Colon (tissue), 2 donors: Measurements from ENCODE around the gene POLR2H.

Experiments used
- FAIRE-seq: peaks from 2 replicates; lab custom pipeline; 2012; peaks lifted over from hg19 to GRCh38; lab: Jason Lieb, UNC
- donor health status: control.
- donor health status: control.

The POLR2H gene

DNA sequence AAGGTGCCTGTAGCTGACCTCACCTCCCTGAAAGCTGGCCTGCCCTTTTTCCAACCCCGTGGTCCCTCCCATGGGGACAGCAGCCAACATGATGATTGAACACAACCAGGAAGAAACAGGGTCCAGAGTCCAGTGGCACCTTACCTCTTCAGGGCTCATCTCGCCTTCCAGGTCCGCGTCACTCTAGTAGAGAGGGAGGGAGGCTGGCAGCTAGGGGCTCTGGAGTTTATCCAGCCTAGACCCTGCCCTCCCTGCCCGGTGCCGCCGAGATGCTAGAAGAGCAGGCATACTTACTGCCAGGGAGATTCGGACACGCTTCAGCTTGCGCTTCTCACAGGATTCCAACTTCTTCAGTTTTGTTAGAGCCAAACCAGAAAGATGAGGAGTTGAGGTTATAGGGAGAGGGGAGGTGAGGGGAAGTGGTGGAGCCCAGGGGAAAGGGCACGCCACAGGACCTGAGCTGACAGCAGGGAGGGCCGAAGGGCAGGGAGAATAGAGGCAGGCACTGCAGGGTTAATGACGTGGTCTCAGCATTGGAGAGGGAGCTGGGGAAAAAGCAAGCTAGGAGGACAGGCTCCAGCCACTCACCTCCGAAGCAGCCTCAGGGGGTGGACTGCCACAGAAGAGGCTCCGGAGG lies 9.2 kb upstream of the POLR2H start:
- FAIRE-seq: no peak

DNA sequence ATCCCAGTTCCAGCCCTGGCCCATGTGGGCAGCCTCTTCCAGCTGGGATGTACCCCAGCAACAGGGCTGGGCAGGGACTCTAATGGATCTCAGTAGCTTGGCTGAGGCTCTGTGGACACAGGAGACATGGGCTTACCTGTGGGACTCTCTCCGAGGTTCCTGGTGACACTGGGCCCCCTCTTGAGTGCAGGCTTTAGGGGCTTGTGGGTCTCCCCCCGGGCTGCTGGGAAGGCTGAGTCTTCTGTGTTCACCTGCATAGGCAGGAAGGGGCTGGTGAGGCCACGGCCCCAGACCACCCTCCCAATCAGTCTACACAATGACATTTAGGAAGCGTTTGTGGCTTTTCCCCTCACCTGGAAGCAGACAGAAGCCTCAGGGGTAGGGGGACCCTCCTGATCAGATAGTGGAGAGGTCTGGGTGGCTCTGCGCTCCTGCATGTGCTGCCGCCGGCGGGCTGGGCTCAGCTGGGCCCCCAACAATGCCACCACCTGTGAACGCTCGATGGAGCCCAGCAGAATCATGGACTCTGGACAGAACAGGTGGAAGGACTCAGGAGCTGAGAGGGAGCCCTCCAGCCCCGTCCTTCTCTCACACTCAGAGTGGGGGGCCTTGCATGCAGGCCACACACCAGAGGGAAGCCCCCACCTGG lies 8.5 kb upstream of the POLR2H start:
- no peak for FAIRE-seq

DNA sequence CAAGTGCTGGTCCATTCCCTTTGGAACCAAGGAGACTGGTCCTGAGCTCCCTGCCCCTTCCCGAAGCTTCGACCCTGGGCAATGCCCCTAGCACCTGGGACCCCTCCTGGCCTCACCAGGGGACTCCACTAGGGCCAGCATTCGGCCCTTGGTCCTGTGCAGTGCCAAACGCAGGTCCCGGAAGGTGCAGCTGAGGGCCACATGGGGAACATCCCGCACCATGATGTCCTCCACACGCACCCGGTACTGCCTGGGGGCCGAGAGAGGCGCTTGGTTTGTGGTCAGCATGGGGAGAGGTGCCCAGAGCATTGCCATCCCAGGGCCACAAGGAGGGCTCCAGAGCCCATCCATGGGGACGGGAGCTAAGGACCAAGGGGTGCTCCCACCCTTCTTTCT lies 8.0 kb upstream of the POLR2H start:
- FAIRE-seq: no peak

DNA sequence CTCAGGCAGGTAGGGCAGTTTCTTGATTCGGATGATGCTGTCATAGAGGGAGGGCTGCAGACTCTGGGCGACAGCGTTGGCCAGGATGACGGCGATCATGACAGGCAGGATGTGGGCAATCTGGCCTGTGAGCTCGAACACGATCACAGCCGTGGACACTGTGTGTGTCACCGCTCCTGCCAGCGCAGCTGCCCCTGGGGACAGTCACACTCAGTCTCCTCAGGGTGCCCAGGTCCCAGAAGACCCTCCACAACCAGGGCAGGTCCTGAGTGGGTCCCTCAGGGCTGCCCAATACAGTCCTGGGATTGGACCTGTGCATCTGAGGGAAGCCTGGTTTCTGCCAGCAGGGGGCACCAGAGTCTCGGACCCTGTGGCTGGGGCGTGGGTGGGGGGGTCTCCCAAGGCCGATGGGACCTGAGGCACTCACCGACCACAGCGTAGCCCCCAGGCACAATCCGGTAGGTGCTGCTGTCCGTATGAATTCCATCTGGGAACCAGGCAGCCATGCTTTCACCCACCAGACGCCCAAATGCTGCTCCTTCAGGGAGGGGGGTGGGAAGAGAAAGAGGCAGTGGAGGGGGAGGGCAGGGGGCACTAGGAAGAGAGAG lies 7.3 kb upstream of the POLR2H start:
- FAIRE-seq: no peak

DNA sequence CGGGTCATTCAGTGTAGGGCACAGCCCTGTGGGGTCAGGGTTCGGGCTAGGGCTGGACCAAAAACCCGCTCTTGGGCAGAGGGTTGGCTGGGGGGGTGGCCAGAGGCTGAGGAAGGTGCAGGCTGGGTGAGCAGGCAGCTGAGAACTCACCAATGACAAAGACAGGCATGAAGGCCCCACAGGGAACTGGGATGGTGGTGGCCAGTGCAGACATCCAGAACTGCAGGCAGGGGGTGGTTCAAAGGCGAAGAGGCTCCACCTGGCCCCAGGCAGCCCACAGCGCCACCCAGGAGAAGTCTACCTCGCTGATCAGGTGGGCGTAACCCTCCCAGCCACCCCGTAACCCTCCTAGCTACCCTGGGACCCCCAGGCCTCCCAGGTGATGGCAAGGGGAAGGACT lies 6.8 kb upstream of the POLR2H start:
- FAIRE-seq: no peak

DNA sequence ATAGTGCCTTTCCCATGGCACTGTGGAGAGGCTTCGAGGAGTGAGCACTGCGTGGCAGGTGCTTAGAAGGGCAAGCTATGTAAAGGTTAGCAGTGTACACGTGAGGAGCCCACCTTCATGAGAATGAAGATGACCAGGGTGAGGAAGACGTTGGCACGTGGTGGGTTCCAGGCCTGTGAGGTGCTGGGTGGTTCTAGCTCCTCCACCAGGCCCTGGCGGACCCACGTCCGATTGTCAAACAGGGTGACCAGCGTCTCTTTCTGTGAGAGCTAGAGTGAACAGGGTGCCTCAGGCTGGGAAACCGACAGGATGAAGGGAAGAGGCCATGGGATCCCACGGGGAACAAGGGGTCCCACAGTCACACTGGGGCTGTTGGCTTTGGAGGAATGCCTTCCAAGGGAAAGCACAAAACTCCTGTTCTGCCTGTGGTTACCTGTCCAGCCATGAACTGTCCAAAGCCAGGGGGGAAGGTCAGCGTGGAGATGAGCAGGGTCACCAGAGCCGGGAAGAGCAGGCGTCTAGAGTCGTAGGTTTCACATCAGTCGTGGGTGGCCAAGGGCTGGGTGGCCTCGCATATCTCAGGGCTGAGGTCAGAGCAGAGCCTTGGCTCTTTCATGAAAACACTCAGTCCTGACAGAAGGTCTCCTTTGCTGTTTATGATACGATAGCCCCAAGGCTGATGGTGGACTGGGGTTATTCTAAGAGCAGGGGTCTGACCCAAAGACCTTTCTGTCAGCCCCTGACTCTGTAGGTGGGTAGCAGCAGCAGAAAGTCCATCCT lies 6.1 kb upstream of the POLR2H start:
- no peak for FAIRE-seq

DNA sequence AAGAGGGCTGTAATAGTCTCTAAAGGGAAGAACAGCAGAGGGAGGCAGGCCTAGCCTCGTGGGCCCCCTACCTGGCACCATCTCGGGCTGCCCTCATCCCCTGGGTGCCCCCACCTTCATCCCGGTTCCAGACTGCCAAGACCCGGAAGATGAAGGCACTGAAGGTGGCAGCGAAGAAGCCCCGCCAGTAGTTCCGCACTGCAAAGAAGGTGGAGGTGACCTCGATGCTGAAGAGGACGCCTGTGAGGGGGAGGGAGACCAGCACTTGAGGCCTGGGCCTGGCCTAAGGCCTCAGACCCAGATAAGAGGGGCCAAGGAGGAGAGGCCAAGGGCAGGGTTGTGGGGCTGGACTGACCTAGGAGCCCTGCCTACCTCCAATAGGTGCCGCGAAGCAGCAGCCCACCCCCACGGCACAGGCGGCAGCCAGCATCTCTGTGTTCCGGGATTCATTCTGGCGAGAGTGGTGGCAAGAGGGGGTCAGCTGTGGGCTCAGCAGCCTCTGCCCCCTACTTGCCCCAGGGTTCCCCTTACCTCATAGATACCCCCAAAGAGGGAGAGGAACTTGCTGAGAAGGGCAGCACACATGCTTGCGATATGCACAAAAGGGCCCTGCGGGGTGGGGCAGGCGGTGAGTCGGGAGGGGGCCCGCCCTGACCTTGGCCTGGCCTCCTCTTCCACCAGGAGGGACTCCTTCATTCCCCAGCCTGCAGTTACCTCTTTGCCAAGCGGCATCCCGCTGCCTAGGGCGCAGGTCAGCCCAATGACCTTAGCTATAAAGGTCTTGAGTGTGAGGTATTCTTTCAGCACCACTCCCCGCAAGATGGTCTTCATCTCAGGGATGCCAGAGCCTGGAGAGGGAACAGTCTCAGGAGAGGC lies 4.0 kb upstream of the POLR2H start:
- no peak for FAIRE-seq

DNA sequence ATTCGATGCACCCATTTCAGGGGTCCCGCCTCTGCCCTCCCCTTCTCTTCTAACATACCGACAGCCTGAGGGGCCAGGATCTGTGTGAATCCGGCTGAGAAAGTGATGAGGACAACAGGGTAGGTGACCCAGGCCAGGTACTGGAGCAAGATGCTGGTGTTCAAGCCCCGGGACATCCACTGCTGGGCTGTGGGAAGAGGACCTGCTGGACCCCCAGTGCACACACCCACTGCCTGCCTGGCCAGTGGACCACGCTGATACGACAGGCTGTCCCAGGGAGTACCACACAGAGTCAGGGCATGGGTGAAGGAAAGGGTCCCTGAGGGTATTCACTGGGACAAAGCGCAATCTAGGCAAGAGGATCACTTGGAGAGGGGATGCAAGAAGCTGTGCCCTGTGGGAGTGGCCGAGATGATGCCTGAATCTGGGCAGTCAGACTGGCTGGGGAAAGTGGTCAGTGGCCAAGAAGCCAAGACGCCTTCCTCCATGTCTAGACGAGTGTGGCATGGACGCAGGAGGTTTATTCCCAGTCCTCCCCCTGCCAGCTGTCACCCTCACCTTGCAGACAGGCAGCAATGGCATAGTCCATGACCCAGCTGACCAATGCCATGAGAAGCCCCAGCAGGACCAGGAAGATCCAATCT lies 3.3 kb upstream of the POLR2H start:
- no peak for FAIRE-seq

DNA sequence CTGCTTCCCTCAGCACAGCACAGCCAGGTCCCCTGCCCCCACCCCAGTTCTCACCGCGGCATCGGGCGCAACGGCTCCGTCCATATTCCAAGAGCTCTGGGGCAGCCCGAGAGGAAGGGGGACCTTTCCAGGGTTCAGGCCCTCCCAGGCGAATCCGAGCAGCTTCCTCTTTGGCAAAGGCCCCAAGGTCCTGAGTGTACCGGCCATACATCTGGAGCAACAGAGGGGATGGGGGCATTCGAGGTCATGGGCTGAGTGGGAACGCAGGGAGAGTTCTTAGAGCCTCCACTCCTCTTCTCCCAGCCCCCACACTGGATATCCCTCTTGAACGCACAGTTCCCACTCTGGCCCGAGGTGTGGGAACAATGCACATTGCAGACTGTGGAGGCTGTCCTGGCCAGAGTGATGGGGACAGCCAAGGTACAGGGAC lies 2.6 kb upstream of the POLR2H start:
- no peak for FAIRE-seq

DNA sequence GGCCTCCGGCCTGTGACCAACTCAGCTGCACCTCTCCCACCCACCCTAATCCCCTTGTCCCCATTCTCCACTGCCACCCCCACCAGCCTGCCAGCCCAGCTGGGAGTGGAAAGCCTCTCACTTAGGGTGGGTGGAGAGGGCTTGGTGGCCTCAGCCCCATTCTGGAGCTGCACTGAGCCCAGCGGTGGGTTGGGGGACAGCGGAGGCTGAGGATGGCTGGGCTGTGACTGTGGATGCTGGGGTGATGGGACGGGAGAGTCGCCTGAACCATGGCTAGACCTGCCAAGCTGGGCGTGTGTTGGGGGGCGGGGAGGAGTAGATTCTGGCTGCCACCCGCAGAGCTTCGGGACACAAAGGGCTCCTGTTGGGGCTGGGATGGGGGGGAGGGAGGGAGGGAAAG lies 1.9 kb upstream of the POLR2H start:
- no peak for FAIRE-seq

DNA sequence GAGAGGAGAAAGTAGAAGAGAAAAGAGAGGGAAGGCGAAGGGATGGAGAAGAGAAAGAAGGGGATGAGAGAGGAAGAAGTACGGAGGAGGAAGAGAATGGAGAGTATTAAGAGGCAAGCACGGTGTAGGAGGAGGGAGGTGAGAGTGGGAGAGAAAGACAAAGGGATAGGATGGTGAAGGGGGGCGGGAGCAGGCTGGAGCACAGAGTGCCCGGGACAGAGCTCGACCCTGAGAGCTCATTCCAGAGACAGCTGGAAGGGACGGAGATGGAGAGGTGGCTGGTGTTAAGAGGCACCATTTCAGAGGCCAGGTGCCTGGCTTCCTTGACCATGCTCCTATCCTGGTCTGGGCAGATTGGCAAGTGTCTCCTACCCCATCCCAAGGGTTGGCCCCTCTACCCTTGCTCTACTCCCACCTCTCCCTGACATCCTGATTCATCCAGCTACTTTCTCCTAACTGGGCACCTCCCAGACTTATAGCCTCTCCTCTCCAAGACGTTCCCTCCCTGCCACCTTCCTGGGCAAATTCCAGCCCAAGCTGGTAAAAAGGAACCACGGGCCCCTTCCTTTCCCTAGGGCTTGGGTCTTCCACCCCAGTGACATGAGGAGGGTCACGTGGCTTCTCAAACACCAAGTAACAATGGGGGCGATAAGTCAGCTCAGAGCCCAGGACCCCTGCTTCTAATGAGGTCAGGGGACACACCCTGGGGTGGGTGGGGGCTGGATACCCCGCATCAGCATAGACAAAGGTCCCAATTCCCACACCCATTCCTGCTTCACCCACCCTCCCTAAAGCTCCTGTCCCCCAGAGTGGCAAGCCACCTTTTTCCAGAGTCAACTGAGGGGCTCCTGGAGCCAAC lies 1.2 kb upstream of the POLR2H start:
- no peak for FAIRE-seq

DNA sequence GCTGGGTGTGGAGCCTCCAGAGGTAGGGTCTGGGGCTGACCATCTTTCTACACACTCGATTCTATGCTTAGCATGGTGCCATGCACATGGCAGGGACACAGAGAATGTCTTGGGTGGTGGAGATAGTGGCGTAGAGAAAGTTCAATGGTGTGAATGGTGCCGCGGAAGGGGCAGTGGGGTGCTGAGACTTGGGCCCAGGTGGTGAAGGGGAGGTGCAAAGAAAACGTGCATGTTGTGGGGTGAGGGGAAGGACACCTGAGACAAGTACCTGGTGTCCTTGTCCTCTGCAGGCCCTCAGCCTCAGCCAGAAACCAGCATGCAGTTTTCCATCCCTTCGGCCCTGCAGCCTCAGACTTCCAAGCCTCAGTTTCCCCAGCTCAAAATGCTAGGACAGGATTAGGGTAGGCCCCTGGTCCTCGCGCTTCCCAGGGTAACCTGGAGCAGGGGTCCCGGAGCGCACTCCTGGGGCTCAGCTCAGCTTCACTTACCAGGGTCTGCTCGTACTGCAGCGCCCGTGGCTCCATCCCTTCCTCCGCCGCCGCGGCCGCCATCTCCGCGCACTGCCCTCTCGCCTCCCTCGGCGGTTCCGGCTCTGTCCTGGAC lies 480 bp upstream of the POLR2H start:
- FAIRE-seq: no peak

DNA sequence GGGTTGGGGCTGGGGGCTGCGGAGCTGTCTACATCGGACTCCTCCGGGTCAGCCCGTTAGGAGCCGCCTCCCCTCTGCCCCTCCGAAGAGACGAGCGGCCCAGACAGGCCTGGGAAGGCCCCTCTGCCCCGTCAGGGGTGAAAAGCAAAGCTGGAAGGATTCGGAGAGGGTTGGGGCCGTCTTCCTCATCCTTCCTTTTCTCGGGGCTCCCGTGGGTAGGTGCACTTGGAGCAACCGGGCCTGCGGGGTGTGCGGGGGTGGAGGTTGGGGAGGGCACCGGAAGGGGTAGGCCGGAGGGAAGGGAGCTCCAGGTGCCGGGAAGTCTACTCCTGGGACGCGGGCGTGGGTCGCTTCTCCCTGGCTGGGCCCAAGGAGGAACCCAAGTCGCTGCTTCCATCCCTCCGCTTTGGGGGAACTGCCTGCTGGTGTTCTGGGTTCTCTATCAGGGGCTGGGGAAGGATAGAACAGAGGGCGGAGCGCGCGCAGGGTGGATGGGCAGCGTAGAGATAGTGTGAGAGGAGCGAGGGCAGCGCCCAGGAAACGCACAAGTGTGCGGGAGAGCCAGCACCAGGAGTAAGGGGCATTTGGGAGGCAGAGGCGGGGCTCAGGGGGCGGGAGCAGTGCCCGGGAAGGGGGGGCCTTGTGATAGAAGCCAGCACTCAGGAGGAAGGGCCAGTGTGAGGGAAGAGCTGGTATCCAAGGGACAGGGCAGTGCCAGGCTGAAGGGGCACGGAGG lies 590 bp downstream of the POLR2H start:
- FAIRE-seq: no peak

DNA sequence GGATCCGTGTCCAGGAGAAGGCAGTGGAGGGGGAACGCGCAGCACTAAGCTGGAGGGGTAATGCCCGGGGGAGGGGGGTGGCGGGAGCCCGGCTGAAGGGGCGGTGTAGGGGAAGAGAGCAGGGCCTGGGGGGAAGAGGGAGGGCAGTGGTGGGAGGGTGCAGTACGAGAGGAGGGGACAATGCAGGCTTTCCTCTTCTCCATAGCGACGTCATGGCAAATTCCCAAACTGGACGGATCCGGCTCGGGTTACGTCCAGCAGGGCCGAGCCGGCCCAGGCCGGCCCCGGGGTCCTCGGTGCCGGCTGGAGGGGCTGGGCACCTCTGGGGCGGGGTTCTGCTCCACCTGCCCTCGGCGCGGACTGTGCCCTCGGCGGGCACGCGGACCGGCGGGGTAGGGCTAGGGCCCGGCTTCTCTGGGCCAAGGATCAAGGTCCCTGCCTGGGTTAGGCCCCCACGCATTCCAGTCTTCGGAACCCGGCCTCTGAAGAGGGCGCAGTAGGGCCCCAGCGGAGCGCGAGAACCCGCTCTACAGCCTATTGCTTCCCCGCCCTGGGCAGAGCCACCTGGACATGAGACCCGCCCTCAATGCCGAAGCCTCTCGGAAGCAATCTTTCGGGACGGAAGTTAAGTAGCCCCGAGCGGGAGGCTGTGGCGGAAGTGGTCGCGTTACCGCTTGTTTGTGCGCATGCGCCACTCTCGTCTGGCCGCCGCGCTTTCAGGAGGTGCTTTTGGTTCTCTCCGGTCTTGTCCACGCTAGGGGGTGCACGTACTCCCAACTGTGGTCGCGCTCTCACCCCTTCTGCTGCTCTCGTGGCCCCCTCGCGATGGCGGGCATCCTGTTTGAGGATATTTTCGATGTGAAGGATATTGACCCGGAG lies 1.4 kb downstream of the POLR2H start:
- FAIRE-seq: no peak

DNA sequence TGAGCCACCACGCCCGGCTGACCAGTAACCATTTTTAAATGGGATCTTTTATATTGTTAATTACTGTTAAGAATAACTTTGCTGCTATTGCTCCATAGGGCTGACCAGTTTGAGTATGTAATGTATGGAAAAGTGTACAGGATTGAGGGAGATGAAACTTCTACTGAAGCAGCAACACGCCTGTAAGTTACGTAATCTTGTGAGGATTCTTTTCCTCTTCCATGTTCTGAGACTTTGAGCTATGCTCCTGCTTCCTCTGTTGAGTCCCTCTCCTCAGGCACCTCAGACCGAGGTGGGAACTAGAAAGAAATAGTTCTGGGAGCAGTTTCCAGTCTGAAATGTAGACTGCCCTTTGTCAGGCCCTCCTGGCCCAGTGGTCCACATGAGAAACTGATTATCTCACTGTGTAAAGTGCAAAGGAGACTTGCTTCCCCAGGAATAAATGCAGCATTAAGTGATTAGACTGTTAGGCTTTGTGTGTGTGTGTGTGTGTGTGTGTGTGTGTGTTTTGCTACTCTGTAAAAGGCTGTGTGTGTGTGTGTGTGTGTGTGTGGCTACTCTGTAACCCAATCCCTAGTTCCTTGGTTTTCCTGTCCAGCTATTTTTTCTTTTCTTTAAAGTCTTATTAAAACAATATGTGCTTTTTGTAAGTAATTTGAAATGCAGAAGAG lies 5.2 kb downstream of the POLR2H start:
- FAIRE-seq: no peak

DNA sequence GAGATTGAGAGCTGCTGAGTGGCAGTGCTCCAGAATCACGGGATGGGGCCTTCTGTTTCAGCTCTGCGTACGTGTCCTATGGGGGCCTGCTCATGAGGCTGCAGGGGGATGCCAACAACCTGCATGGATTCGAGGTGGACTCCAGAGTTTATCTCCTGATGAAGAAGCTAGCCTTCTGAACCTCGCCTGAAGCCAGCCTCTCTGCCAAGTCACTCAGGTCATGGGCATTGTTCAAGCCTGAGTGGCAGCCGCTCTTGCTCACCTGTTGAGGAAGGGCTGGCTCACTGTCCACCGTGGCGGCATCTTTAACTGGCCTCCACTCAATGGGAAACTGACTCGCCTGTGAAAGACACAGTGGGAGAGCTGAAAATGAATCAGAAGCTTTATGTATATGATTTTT lies 6.6 kb downstream of the POLR2H start:
- FAIRE-seq: no peak

DNA sequence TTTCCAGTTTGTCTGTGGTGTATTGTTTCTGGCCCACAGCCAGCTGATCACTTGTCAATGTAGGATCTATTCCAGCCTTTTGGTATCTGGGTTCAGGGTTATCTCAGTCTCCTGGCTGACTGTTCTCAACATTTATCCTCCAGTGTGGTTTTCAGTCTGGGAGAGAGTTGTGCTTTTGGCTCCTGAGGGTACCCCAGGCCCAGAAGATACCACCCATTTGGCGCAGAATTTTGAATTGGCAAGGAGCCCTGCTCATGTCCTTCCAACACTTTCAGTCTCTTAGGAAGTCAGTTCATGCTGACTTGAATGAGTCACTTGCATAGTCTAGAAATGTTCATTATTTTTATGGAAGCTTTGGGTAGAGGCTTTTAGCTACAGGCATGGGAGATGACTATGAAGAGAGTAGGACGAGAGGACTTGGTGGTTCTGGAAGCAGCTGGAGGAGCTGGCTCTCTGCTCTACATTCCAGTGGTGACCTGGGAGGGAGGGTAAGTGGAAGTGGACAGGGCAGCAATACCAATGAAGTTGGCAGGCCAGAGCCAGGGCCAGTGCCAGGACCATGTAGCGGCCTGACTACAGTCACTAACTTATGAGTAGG lies 7.2 kb downstream of the POLR2H start:
- no peak for FAIRE-seq
